Smooth muscle cell (in vitro differentiated cells): ENCODE data around the gene SND1. TPM values are rescaled to one million over a fixed set of nuclear protein-coding genes. Genes with fewer than 3 reads are reported as not detected.
A peak's percentile ranks its signal among the peaks of the same experiment; 100 is the strongest.
"Not testable (repeated sequence)": the region's sequence is repeated elsewhere in the genome, so short reads cannot be mapped to it uniquely, and the experiment has no call there.

Experiments
- DNase-seq: peaks from one replicate; lab custom pipeline; 2025; ENCODE audit not compliant: unreplicated experiment; lab: John Stamatoyannopoulos, UW
- H2AFZ ChIP-seq: fragments of 200-600 bp; sonication (generic); 2 replicates; pipeline ENCODE4 v1.6.0; 2016; ENCODE audit warnings: antibody characterized with exemption, low read depth, mild to moderate bottlenecking
- H3F3A ChIP-seq: fragments of 200-600 bp; sonication (generic); 2 replicates; pipeline ENCODE4 v1.6.0; 2017; ENCODE audit warnings: antibody characterized with exemption, low read depth
- H3K27ac ChIP-seq: fragments of 200-600 bp; sonication (generic); 2 replicates; pipeline ENCODE4 v1.5.1; 2016; ENCODE audit warnings: low read depth, mild to moderate bottlenecking
- H3K27me3 ChIP-seq: fragments of 200-600 bp; sonication (generic); 2 replicates; pipeline ENCODE4 v1.6.1; 2016; ENCODE audit warnings: low read depth, mild to moderate bottlenecking
- H3K36me3 ChIP-seq: fragments of 200-600 bp; sonication (generic); 2 replicates; pipeline ENCODE4 v1.5.1; 2016; ENCODE audit warnings: low read depth
- H3K4me1 ChIP-seq: fragments of 200-600 bp; sonication (generic); 2 replicates; pipeline ENCODE4 v1.5.1; 2016; ENCODE audit warnings: low read depth
- H3K4me2 ChIP-seq: fragments of 200-600 bp; sonication (generic); 2 replicates; pipeline ENCODE4 v1.6.0; 2016; ENCODE audit warnings: mild to moderate bottlenecking
- H3K4me3 ChIP-seq: fragments of 200-600 bp; sonication (generic); 2 replicates; pipeline ENCODE4 v1.5.1; 2016; ENCODE audit warnings: mild to moderate bottlenecking
- H3K79me2 ChIP-seq: fragments of 200-600 bp; sonication (generic); 2 replicates; pipeline ENCODE4 v1.6.0; 2016; ENCODE audit warnings: low read depth, mild to moderate bottlenecking
- H3K9ac ChIP-seq: fragments of 200-600 bp; sonication (generic); 2 replicates; pipeline ENCODE4 v1.6.0; 2016; ENCODE audit warnings: low read depth
- H3K9me3 ChIP-seq: fragments of 200-600 bp; sonication (generic); replicated peaks from 2 replicates; pipeline ENCODE4 v1.5.1; 2016; ENCODE audit warnings: low read depth
- H4K20me1 ChIP-seq: fragments of 200-600 bp; sonication (generic); 2 replicates; pipeline ENCODE4 v1.6.0; 2016; ENCODE audit warnings: low read depth
- CTCF ChIP-seq: fragments of 200-600 bp; sonication (generic); IDR thresholded peaks from 2 replicates; pipeline ENCODE4 v1.5.1; 2017; ENCODE audit warnings: borderline replicate concordance, mild to moderate bottlenecking, antibody characterized with exemption; ENCODE audit not compliant: insufficient read depth, poor library complexity, severe bottlenecking
- WGBS: methylation state at CpG from one replicate; pipeline ENCODE4 v1.1.7; 2016; ENCODE audit warnings: low lambda C conversion rate; 5-methylcytosine and 5-hydroxymethylcytosine counted together
- polyA plus RNA-seq: library from polyadenylated mRNA; unstranded; fragments of >200 nt; fragmentation: Nextera tagmentation; extraction: Ambion mirVana; gene quantifications from 2 replicates; pipeline ENCODE4 v1.2.1, GENCODE V29; 2016
- total RNA-seq: library from RNA; depleted of rRNA; stranded (reverse); fragments of >200 nt; gene quantifications from 2 replicates; pipeline ENCODE4 v1.2.3, GENCODE V29; 2014

SND1 gene
- total and polyA plus RNA-seq, 2 experiments from 2014 or later, result 129 to 136 TPM

GRCh38 chr7:127900732-127901685 is 249.0 kb downstream of the SND1 start:
- no peak for DNase-seq
- peaks cover 55% of the 10 kb centered on the region for H3K4me1 ChIP-seq

GRCh38 chr7:127901895-127902703 is 250.1 kb downstream of the SND1 start:
- no peak for DNase-seq
- H3K27me3 ChIP-seq, result no peaks in the 10 kb centered on the region
- peak overlapping the region; percentile 47 for H3K4me2 ChIP-seq
- peaks cover 100% of the 10 kb centered on the region for H4K20me1 ChIP-seq
- WGBS, result 41% methylated on average over 5 of the region's 5 CpGs
- peaks cover 20% of the 10 kb centered on the region for H3K79me2 ChIP-seq
- H3K4me3 ChIP-seq, result no peak overlapping the region
- no peak for TF ChIP-seq CTCF
- H3K27ac ChIP-seq, result peak overlapping the region; percentile 42
- H2AFZ ChIP-seq, result no peak overlapping the region
- peaks cover 55% of the 10 kb centered on the region for H3K4me1 ChIP-seq
- no peak overlapping the region for H3K9ac ChIP-seq
- H3K9me3 ChIP-seq, result no peaks in the 10 kb centered on the region
- peaks cover 20% of the 10 kb centered on the region for H3F3A ChIP-seq
- H3K36me3 ChIP-seq, result no peaks in the 10 kb centered on the region

More at GRCh38 chr7:127900732-127901685, 249.0 kb downstream of the SND1 start:
- 55% methylated on average over 5 of the region's 5 CpGs for WGBS
- peaks cover 29% of the 10 kb centered on the region for H3K79me2 ChIP-seq
- H3K4me3 ChIP-seq, result no peak overlapping the region
- no peak overlapping the region for H3K9ac ChIP-seq
- no peak overlapping the region for H2AFZ ChIP-seq
- peaks cover 15% of the 10 kb centered on the region for H3F3A ChIP-seq
- H4K20me1 ChIP-seq, result peaks cover 100% of the 10 kb centered on the region
- peak overlapping the region; percentile 47 for H3K4me2 ChIP-seq
- no peaks in the 10 kb centered on the region for H3K9me3 ChIP-seq
- H3K36me3 ChIP-seq, result no peaks in the 10 kb centered on the region
- no peak for TF ChIP-seq CTCF
- H3K27ac ChIP-seq, result peak overlapping the region; percentile 30
- no peaks in the 10 kb centered on the region for H3K27me3 ChIP-seq

GRCh38 chr7:127902753-127903152 is 250.8 kb downstream of the SND1 start:
- H3K4me3 ChIP-seq, H3K36me3 ChIP-seq, H3K27me3 ChIP-seq, H3K9ac ChIP-seq, H2AFZ ChIP-seq, H3K9me3 ChIP-seq, H3K27ac ChIP-seq, DNase-seq: not testable (repeated sequence)
- Histone ChIP-seq H4K20me1 (peaks cover 100% of the 10 kb centered on the region), H3F3A (peaks cover 20% of the 10 kb centered on the region), H3K4me2 (peak overlapping the region; percentile 47), H3K4me1 (peaks cover 49% of the 10 kb centered on the region), H3K79me2 (peaks cover 16% of the 10 kb centered on the region)
- 97% methylated on average over 6 of the region's 6 CpGs for WGBS
